ENCODE measurements around the gene SOX4. TPM values are rescaled to one million over a fixed set of nuclear protein-coding genes. Genes with fewer than 3 reads are reported as not detected.

The SOX4 gene
- total and polyA plus RNA-seq, 8 donors, result 1.2 to 62.0 (median 16.5) TPM

Small RNA genes lying within 50 kb of the gene (small RNA-seq; reads per million reads assigned to genes)
- gene BOLA2P3, result 0 to 0.15 (median 0) reads per million in 4 donors

All from stomach (tissue), 8 donors.